Activated CD8-positive, alpha-beta T cell treated with anti-CD3 and anti-CD28 coated beads, Interleukin-2, amount 10 ng/mL, durations not matched to agents 7 days and 5 days (primary cell): ENCODE measurements around the gene KDM3A. TPM values are rescaled to one million over a fixed set of nuclear protein-coding genes. Genes with fewer than 3 reads are reported as not detected.

ENCODE experiments used
- ATAC-seq: fragments of 150-1000 bp; cut with Tn5 transposase; one replicate; pipeline ENCODE4 v1.10.0; 2021; ENCODE audit warnings: moderate library complexity
- CTCF ChIA-PET: fragments of 350-600 bp; sonication (Branson Sonifier 250); formaldehyde crosslinking; loops from one replicate; lab custom pipeline; 2021; ENCODE audit warnings: antibody characterized with exemption; lab: Charles Lee
- POLR2A ChIA-PET: fragments of 350-600 bp; sonication (Branson Sonifier 250); formaldehyde crosslinking; loops from one replicate; lab custom pipeline; 2021; ENCODE audit warnings: antibody characterized with exemption; lab: Charles Lee
- DNase-seq: peaks from one replicate; pipeline ENCODE4 v3.0.0-alpha.2; 2020
- H3K27ac Mint-ChIP-seq: one replicate; pipeline ENCODE4 v1.8.0; 2021; ENCODE audit warnings: mild to moderate bottlenecking, mixed read lengths
- H3K27me3 Mint-ChIP-seq: one replicate; pipeline ENCODE4 v1.8.0; 2021; ENCODE audit warnings: low read depth, mixed read lengths
- H3K36me3 Mint-ChIP-seq: one replicate; pipeline ENCODE4 v1.8.0; 2021; ENCODE audit warnings: low read depth, mixed read lengths
- H3K4me1 Mint-ChIP-seq: one replicate; pipeline ENCODE4 v1.8.0; 2021; ENCODE audit warnings: low read depth, mixed read lengths
- H3K4me3 Mint-ChIP-seq: one replicate; pipeline ENCODE4 v1.8.0; 2021; ENCODE audit warnings: mild to moderate bottlenecking, mixed read lengths
- H3K9me3 Mint-ChIP-seq: one replicate; pipeline ENCODE4 v1.8.0; 2022; ENCODE audit warnings: mixed read lengths; ENCODE audit not compliant: insufficient read depth
- total RNA-seq, 2 experiments: library from RNA; stranded (reverse); gene quantifications; one replicate each; pipeline ENCODE4 v1.2.3, GENCODE V29; 2021

KDM3A gene
- total RNA-seq, 2 experiments from 2014 or later = 74.9 to 80.1 TPM

DNA sequence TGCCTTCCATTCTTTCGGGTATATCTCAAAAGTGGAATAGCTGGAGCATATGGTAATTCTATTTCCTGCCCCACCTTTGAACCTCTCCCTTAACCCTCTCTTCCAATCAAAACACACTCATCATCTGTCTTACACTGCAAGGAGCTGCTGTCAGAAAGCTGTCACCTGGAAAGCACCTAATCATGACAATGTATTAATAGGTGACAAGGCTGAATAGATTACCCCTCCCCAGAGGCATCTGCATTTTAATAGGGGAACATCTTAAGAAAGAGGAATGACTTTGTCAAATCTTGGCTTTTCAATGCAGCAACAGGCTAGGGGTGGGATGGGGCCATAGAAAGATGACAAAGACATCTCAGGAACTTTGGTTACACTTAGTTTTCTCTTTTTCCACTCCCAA is 80.8 kb downstream of the KDM3A start:
- Mint-ChIP-seq H3K27ac (no peak overlapping the region), H3K9me3 (no peaks in the 10 kb centered on the region), H3K4me3 (no peak overlapping the region), H3K36me3 (peaks cover 20% of the 10 kb centered on the region), H3K4me1 (no peaks in the 10 kb centered on the region), H3K27me3 (no peaks in the 10 kb centered on the region)
- no peak for ATAC-seq
- no peak for DNase-seq
- ChIA-PET POLR2A (interaction anchor here (0.7 kb wide), 1 partner anchor 93 kb away, joined by 3 read pairs; no protein-coding TSS in a partner anchor), CTCF (no interaction called here)

DNA sequence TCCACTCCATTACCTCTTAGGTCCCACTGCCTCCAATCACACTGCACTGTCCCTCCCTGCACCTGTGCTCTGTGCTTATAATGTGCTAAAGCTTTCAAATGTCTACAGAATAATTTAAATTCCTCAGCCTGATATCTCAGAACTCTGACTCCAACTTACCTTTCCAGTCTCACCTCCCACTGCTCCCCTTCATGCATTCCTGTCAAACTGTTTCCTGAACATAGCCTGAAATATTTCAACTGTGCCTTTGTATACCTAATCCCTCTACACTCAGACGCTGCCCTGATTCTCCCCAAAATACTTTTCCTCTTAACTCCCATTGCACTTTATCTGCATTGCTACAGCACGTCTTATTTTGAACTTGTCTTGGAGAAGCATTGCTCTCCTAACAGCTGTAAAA is 81.5 kb downstream of the KDM3A start:
- DNase-seq (no peak), ATAC-seq (no peak)
- H3K4me1 Mint-ChIP-seq = no peaks in the 10 kb centered on the region
- ChIA-PET POLR2A (interaction anchor here (0.7 kb wide), 1 partner anchor 92 kb away, joined by 3 read pairs; no protein-coding TSS in a partner anchor), CTCF (no interaction called here)
- no peaks in the 10 kb centered on the region for H3K9me3 Mint-ChIP-seq
- H3K36me3 Mint-ChIP-seq = peaks cover 23% of the 10 kb centered on the region
- H3K27ac Mint-ChIP-seq = no peak overlapping the region
- no peak overlapping the region for H3K4me3 Mint-ChIP-seq
- H3K27me3 Mint-ChIP-seq = no peaks in the 10 kb centered on the region

DNA sequence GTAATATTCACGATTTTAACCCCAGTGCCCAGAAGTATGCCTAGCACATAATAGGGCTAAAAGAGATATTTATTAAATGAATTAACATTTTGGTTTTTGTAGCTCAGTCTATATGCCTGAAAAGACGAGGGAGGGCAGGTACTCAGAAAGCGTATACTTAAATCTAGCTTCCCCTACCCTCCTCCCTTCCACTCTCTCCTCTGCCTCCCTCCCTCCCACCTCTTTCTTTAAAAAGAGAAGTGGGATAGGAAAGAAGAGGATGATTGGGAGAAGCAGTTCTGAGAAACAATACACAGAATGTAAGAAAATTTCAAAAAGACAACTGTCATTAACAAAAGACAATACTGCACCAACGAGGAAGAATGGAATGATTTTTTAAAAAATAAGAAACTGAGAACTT is 82.3 kb downstream of the KDM3A start:
- no peak overlapping the region for H3K4me3 Mint-ChIP-seq
- H3K4me1 Mint-ChIP-seq = no peaks in the 10 kb centered on the region
- no peak for DNase-seq
- ATAC-seq = no peak
- H3K36me3 Mint-ChIP-seq = peaks cover 23% of the 10 kb centered on the region
- H3K27me3 Mint-ChIP-seq = no peaks in the 10 kb centered on the region
- H3K9me3 Mint-ChIP-seq = no peaks in the 10 kb centered on the region
- ChIA-PET POLR2A (no interaction called here), CTCF (no interaction called here)
- no peak overlapping the region for H3K27ac Mint-ChIP-seq

DNA sequence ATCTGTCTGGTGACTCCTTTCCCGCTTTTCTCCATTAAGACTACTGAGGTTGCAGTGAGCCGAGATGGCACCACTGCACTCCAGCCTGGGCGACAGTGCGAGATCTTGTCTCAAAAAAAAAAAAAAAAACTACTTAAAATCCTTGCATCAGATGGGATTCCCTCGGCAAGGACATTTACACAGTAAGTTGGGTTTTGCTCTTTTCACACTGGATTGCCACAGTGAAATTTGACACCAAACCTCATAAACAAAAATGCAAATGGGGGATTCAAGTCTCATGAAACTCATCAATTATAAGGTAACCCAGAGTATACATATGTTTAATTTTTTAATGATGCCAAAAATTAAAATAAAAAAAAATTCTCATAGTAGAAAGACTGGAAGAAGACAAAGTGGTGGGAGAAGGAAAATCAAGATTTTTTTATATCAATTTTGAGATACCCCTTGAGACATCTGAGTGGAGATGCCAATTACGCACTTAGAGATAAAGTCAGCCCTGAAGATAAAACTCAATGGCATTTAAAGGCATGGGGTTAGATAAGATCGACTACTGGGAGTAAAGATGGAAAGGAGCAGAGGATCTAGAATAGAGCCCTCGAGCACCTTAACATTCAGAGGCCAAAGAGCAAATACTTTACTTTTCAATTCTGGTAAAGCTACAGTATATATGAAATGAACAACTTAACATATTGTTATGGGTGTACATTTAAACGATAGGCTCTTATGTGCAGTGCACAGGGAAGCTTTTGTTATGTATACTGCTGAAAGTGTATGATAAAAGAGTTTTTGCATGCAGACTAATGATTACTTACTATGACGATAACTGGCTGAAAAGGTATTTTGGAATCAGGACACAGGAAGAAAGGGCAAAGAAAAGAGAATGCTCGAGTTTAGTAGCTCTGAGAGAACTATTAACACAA is 84.5 kb downstream of the KDM3A start:
- no peak for DNase-seq
- peaks cover 21% of the 10 kb centered on the region for H3K36me3 Mint-ChIP-seq
- no peak for ATAC-seq
- H3K27ac Mint-ChIP-seq = no peak overlapping the region
- ChIA-PET POLR2A (no interaction called here), CTCF (no interaction called here)
- H3K4me3 Mint-ChIP-seq = no peak overlapping the region
- H3K9me3 Mint-ChIP-seq = no peaks in the 10 kb centered on the region
- H3K4me1 Mint-ChIP-seq = no peaks in the 10 kb centered on the region
- no peaks in the 10 kb centered on the region for H3K27me3 Mint-ChIP-seq

DNA sequence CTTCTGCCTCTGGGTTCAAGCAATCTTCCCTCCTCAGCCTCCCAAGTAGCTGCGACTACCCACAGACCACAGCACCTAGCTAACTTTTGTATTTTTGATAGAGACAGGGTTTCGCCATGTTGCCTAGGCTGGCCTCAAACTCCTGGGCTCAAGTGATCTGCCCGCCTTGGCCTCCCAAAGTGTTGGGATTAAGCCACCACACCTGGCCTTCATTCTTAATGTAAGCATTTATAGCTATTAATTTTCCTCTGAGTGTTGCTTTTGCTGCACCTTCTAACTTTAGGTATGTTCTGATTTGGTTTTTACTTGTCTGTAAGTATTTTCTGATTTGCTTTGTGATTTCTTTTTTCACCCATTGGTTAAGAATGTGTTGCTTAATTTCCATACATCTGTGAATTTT is 92.4 kb downstream of the KDM3A start:
- DNase-seq (no peak), ATAC-seq (no peak)
- Mint-ChIP-seq H3K27ac (no peak overlapping the region), H3K36me3 (peaks cover 43% of the 10 kb centered on the region), H3K4me1 (peaks cover 16% of the 10 kb centered on the region), H3K9me3 (peaks cover 33% of the 10 kb centered on the region), H3K4me3 (no peak overlapping the region), H3K27me3 (no peaks in the 10 kb centered on the region)
- ChIA-PET POLR2A (no interaction called here), CTCF (no interaction called here)

DNA sequence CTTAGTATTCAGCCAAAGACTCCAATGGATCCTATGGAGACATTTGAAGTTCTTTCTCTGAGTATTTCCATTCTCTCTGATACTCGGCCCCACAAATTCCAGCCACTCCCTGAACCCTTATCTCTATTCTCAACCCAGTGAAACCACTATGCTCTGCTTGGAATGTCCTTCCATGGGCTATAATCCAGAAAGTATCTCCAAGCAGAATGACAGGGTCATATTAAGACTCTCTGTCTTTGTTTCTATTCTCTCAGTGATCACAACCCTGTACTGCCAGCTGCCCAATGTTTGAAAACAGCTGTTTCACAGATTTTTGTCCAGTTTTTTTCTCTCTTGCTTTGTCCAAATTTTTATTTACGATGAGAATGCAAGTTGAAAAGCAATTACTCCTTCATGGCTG is 100.2 kb downstream of the KDM3A start:
- DNase-seq (no peak), ATAC-seq (no peak)
- Mint-ChIP-seq H3K9me3 (peaks cover 17% of the 10 kb centered on the region), H3K27me3 (no peaks in the 10 kb centered on the region), H3K36me3 (peaks cover 44% of the 10 kb centered on the region), H3K4me3 (no peak overlapping the region), H3K27ac (no peak overlapping the region), H3K4me1 (no peaks in the 10 kb centered on the region)
- POLR2A ChIA-PET = no interaction called here
- CTCF ChIA-PET = no interaction called here

Other genes starting within 250 kb of the KDM3A start
- gene IMMT, start 245.9 kb upstream of the KDM3A start, total RNA-seq = 100 to 1,000 TPM; 126 to 132 TPM
- 10 to 100 TPM; 55.7 to 58.4 TPM for gene MRPL35, start 241.9 kb upstream of the KDM3A start, total RNA-seq
- gene REEP1, start 103.7 kb upstream of the KDM3A start, total RNA-seq = under 1 TPM in 1 of 2 experiments, not detected in 1; 0.21 TPM
- 10 to 100 TPM; 38.4 to 39.9 TPM for gene CHMP3, start 122.1 kb downstream of the KDM3A start, total RNA-seq
- 1 to 10 TPM; 8.7 to 9.9 TPM for gene RNF103, start 182.5 kb downstream of the KDM3A start, total RNA-seq